ENCODE results near the gene SOAT1.
"Not testable (repeated sequence)": the region's sequence is repeated elsewhere in the genome, so short reads cannot be mapped to it uniquely, and the experiment has no call there.

- TF ChIP-seq TBP (IDR thresholded peaks at IDR 0.05; ENCODE audit: low read depth, low read length); CTCF (IDR thresholded peaks at IDR 0.05; ENCODE audit: control extremely low read depth in 1 of 3, insufficient read depth in 1 of 3, low read depth in 1 of 3, low read length in 3 of 3): not testable (repeated sequence)
These were observed 68.0 kb downstream of the SOAT1 start for GRCh38 chr1:179361631-179362030.
